HG03342 (cell line): ENCODE data around the gene LRRC74A.

ENCODE experiments used
- ATAC-seq: cut with Tn5 transposase; IDR thresholded peaks from one replicate; pipeline ENCODE4 v1.9.1; 2021; ENCODE audit warnings: mild to moderate bottlenecking, moderate library complexity; ENCODE audit not compliant: unreplicated experiment

The LRRC74A gene

DNA sequence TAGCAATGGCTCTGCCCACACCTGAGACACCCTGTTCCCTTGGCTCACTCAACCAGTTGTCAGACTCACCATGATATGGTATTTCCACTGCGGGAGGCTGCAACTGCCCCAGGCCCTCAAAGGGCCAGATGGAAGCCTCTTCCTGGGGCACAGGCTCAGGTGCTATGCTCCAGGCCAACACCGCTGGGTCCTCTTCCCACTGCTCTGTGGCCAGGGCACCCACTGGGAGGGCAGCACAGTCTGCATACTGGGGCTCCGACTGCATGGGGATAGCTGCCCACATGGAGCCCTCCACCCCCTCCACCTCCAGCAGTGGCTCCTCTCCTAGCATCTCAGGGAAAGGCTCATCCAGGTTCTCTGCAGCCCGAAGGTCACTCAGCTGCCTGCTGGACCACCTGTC lies 17.2 kb upstream of the LRRC74A start:
- no peak for ATAC-seq

- ATAC-seq, result no peak
These were observed 15.7 kb upstream of the LRRC74A start for GRCh38 chr14:76810525-76810924.

DNA sequence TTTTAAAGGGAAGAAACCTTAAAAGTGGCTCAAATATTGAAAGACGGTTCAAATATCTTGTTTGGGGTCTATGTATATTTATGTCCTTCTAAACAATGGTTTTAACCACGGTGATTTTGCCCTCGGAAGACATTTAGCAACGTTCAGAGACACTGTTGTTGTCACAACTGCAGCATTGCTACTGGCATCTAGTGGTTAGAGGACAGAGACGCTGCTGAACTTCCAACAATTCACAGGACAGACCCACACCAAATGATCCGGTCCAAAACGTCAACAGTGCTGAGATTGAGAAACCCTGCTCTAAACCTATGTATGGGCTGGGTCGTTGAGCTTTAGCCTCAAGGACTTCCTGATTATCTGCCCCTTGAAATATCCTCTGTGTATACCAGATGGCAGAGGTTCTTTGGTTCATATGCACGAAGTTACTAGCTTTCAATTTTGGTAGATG lies 15.2 kb upstream of the LRRC74A start:
- no peak for ATAC-seq

- ATAC-seq, result no peak
These were observed 14.6 kb upstream of the LRRC74A start for GRCh38 chr14:76811561-76811960.

DNA sequence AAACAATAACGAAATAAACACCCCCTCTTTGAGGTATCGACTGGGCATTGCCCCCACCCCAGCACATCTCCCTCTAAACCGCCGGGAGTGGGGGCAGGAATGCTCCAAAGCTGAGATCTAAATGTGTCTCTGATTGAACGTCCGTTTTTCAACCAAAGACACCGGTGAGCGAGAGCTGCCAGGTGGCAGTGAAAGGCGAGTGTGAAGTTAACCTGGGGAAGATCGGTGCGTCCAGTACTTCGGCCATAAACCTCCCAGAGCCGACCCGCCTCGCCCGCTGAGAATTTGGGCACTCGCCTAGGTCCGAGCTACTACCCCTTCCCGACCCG lies 14.2 kb upstream of the LRRC74A start:
- no peak for ATAC-seq

- ATAC-seq, result peak; percentile 80
These were observed 13.5 kb upstream of the LRRC74A start, which contains the start of gene ANGEL1 for GRCh38 chr14:76812422-76813383. ANGEL1 (minus strand) TSS chr14:76812882; CDS start chr14:76812827, 55 bp downstream.

DNA sequence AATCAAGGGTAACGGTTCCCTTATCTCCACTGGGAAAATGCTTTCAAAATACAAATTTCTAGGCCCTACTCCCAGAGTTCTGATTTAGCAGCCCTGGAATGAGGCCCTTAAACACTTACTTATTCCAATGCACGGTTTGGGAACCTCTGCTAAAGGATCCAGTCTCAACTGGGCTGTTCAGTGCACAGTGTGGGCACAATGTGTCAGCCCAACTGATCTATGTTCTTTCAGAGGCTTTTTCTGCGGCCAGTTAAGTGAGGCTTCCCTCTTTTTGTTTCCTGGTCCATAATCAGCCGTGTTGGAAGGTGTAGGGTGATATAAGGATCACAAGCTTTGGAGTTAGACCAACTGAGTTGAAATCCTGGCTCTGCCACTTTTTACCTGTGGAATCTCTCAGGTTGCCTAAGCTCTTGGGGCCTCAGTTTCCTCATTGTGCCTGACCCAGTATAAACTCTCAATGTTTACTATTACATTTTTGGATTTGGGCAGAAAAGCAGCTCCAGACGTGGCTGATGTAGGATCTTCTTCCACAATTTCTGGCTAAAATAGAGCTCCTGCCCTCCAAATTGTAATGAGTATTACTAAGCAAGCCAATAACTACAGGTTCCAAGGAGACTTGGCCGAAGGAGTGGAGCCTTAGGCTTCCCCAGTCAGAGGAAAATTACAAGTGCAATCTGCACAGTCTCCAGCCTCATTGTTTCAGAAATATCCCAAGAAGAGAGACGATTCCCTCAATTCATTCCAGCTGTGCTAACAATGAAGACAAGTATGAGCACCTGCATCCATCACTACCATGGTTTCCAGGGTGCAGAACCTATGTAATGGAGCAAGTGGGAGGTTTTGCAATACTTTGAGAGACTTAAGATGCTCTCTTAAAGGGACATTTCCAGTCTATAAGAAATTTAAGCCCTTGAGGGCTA lies 11.2 kb upstream of the LRRC74A start:
- no peak for ATAC-seq

DNA sequence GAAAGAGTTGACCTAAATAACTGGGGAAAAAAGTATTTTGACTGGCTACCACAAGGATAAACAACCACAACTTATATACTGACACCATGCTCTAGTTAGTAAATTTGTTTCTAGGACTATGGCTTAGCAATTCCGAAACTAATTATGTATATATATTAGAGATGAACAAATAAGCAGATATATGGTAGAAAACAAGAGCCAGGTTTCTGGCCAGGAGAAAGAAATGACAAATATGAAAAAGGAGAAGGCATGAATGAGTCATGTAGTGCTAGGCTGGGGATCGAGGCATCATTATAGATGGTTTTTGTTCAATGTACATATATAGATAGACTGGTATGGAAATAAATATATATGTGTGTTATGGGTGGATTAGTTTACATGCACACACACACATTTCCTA lies 5.5 kb upstream of the LRRC74A start:
- no peak for ATAC-seq

GRCh38 chr14:76827696-76828296 lies 1.6 kb downstream of the LRRC74A start:
- ATAC-seq, result no peak

- no peak for ATAC-seq
These were observed 2.3 kb downstream of the LRRC74A start for GRCh38 chr14:76828339-76829012.

DNA sequence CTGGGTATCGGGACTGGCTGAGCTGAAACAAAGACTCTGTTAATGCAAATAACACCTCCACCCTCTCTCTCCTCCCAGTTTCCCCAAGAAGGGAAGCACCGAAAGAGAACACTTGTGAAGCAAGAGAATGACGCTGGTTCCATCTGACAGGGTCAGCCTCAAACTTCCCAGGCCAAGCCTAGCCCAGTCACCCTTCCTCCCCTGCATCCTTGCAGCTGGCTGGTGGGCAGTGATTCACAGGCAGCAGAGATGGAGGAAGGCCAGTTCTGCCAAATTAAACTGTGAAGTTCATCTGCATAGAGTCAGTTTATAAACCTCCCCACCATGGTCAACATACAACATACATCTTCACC lies 2.8 kb downstream of the LRRC74A start:
- no peak for ATAC-seq

DNA sequence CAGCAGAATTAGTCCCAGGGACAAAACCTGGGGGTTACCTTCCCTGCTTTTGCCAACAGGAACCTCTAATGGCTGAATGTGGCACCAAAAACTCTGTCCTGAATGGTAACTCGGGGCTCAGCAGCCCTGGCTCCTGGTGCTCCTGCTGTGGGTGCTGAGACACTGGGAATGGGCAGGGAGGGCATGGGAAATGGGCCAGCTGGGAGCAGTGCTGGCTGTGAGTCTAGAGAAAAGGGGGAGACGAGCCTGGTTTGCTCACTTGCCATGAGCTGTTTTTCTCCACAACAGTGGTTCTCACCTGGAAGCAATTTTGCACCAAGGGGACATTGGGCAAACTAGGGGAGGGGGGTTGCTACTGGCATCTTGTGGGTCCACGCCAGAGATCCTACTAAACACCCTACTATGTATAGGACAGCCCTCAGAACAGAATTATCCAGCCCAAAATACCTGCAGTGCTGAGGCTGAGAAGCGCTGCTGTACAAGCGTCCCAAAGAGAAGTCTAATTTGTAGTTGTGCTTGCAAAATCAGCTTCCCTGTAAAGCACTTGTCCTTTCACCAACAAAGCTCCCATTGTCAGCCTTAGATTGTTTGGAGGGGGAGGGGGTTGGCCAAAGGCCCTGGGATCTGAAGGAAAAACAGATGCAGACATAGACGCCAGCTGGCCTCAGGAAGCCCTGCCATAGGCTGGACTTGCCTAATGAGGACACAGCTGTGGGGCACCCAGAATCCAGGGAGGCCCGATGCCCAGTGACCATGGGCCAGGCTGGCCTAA lies 3.6 kb downstream of the LRRC74A start:
- no peak for ATAC-seq

GRCh38 chr14:76830556-76830955 lies 4.3 kb downstream of the LRRC74A start:
- no peak for ATAC-seq

GRCh38 chr14:76832503-76832988 lies 6.3 kb downstream of the LRRC74A start:
- ATAC-seq, result no peak

GRCh38 chr14:76833011-76833410 lies 6.8 kb downstream of the LRRC74A start:
- no peak for ATAC-seq

DNA sequence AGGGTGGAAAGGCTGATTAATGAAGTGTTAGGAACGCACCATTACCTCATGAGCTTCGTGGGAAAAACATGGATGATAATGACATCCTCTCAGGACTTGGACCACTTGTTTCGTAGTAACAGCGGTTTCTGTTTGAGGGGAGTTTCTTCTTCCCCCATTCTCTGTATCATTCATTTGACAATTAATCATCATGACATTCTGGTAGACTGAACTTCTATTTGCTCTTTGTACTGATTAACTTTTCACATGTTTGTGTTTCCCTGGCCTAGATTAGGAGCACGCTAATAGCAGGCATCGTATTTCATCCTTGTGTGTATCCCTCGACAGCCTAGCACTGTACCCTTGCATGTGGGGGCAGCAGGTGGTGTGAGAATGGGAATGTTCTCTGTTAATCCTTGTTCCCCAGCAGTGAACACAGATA lies 8.0 kb downstream of the LRRC74A start:
- no peak for ATAC-seq

- ATAC-seq, result no peak
These were observed 9.9 kb downstream of the LRRC74A start for GRCh38 chr14:76836029-76836630.

- no peak for ATAC-seq
These were observed 11.3 kb downstream of the LRRC74A start for GRCh38 chr14:76837524-76837923.

DNA sequence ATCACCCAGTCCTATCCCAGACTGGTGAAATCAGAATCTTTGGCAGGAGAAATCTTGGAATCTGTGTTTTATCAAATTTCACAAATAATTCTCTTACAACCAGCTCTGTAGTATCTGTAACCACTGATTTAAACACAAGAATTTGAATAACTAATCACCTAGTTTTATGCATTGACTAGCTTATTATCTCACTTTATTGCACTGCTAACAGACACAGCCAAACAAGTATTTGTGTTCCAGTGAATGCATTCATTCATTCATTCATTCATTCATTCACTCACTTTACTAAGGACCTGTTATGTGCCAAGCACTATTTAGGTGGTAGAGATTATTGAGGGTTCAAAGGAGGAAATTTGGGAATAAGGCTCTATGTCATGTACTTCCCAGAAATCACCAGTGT lies 16.2 kb downstream of the LRRC74A start:
- no peak for ATAC-seq
